ENCODE measurements around the gene NKX6-1.
A peak's percentile ranks its signal among the peaks of the same experiment; 100 is the strongest.

Gene NKX6-1

GRCh38 chr4:84498935-84499623 is at the start of gene NKX6-1:
Gene NKX6-1 (minus strand): TSS chr4:84499292. CDS start chr4:84498228, 1,064 bp downstream.
- peak; percentile 80 for DNase-seq (ENCODE audit: low read depth)
- peak within 1 kb of the TSS; percentile 52 for H3K4me3 ChIP-seq (ENCODE audit: control insufficient read depth, low read depth, low read length)
- TF ChIP-seq, protein P1, sequence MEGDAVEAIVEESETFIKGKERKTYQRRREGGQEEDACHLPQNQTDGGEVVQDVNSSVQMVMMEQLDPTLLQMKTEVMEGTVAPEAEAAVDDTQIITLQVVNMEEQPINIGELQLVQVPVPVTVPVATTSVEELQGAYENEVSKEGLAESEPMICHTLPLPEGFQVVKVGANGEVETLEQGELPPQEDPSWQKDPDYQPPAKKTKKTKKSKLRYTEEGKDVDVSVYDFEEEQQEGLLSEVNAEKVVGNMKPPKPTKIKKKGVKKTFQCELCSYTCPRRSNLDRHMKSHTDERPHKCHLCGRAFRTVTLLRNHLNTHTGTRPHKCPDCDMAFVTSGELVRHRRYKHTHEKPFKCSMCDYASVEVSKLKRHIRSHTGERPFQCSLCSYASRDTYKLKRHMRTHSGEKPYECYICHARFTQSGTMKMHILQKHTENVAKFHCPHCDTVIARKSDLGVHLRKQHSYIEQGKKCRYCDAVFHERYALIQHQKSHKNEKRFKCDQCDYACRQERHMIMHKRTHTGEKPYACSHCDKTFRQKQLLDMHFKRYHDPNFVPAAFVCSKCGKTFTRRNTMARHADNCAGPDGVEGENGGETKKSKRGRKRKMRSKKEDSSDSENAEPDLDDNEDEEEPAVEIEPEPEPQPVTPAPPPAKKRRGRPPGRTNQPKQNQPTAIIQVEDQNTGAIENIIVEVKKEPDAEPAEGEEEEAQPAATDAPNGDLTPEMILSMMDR (conservative IDR thresholded peaks at IDR 0.05; ENCODE audit: control insufficient read depth, insufficient read depth, low read depth, low read length) = no peak

GRCh38 chr4:84547211-84547610 is 48.1 kb upstream of the NKX6-1 start:
- TF ChIP-seq, protein P1 (conservative IDR thresholded peaks at IDR 0.05; ENCODE audit: control insufficient read depth, insufficient read depth, low read depth, low read length) = no peak
- peak; percentile 10 for DNase-seq (ENCODE audit: low read depth)
- no peak overlapping the region for H3K4me3 ChIP-seq (ENCODE audit: control insufficient read depth, low read depth, low read length)

DNA sequence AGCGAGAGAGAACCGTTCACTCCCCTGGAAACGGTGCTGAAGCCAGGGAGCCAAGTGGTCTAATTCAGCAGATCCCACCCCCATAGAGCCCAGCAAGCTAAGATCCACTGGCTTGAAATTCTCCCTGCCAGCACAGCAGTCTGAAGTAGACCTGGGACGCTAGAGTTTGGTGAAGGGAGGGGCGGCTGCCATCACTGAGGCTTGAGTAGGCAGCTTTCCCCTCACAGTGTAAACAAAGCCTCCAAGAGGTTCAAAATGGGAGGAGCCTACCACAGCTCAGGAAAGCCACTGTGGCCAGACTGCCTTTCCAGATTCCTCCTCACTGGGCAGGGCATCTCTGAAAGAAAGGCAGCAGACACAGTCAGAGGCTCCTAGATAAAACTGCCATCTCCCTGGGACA is 46.0 kb upstream of the NKX6-1 start:
- no peak for DNase-seq (ENCODE audit: low read depth)
- TF ChIP-seq, protein P1 (conservative IDR thresholded peaks at IDR 0.05; ENCODE audit: control insufficient read depth, insufficient read depth, low read depth, low read length) = no peak
- H3K4me3 ChIP-seq (ENCODE audit: control insufficient read depth, low read depth, low read length) = no peak overlapping the region

DNA sequence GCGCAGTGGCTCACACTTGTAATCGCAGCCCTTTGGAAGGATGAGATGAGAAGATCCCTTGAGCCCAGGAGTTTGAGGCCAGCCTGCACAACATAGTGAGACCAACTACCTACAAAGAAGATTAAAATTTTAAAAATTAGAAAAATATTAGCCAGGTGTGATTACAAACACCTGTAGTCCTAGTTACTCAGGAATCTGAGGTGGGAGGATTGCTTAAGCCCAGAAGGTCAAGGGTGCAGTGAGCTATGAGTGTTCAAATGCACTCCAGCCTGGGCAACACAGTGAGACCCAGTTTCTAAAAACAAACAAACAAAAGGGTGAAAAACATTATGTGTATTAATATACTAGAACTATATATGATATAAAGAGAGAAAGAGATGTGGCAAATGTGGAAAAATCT is 36.8 kb upstream of the NKX6-1 start:
- no peak overlapping the region for H3K4me3 ChIP-seq (ENCODE audit: control insufficient read depth, low read depth, low read length)
- TF ChIP-seq, protein P1 (conservative IDR thresholded peaks at IDR 0.05; ENCODE audit: control insufficient read depth, insufficient read depth, low read depth, low read length) = no peak
- DNase-seq (ENCODE audit: low read depth) = no peak

DNA sequence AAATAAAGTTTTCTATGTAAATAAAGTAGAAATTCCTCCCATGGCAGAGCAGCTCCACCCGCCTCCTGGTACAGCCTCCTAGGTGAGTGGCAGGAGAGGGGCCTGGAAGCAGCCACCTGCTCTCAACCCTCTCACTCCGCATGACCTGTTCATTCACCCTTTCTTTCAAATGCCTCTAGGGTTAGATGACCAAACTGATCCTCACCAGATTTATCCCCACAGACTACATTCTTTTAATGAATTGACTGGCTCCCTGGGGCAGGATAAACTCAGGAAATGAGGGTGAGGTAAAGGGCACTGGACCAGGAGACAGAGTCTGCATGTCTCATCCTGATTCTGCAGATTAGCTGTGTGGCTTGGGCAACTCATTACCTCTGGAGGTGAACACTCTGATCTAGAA is 32.6 kb upstream of the NKX6-1 start:
- no peak overlapping the region for H3K4me3 ChIP-seq (ENCODE audit: control insufficient read depth, low read depth, low read length)
- TF ChIP-seq, protein P1 (conservative IDR thresholded peaks at IDR 0.05; ENCODE audit: control insufficient read depth, insufficient read depth, low read depth, low read length) = no peak
- no peak for DNase-seq (ENCODE audit: low read depth)

DNA sequence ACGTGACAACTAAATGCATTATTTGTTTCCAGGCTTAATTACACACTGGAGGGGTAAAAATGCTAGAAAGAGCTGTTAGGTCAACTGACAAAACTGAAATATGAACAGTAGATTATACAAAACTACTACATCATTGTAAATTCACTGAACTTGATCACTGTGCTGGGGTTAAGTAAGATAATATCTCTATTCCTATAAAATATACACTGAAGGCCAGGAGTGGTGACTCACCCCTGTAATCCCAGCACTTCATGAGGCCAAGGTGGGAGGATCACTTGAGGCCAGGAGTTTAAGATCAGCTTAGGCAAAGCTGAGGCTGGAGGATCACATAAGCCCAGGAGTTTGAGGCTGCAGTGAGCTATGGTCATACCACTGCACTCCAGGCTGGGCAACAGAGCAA is 31.8 kb upstream of the NKX6-1 start:
- H3K4me3 ChIP-seq (ENCODE audit: control insufficient read depth, low read depth, low read length) = no peak overlapping the region
- TF ChIP-seq, protein P1 (conservative IDR thresholded peaks at IDR 0.05; ENCODE audit: control insufficient read depth, insufficient read depth, low read depth, low read length) = no peak
- DNase-seq (ENCODE audit: low read depth) = peak; percentile 62

Data from fibroblast of mammary gland (primary cell).